Uterus (tissue), 2 donors: ENCODE data around the gene AKIRIN2.

Source experiments
- POLR2A ChIP-seq, 2 donors: fragments of 450-650 bp; IDR thresholded peaks; one replicate each; pipeline ENCODE4 v1.6.1; 2016; ENCODE audit warnings: antibody characterized with exemption in 2 of 2, mild to moderate bottlenecking in 1 of 2, moderate library complexity in 1 of 2
- TF ChIP-seq, protein P1 (sequence below), 4 experiments: fragments of 200-600 bp in 2 of 4; fragments of 450-650 bp in 2 of 4; sonication (generic) in 2 of 4; IDR thresholded peaks; one replicate each; pipeline ENCODE4 v1.5.1; 2016 to 2019; ENCODE audit warnings: antibody characterized with exemption in 4 of 4, mild to moderate bottlenecking in 2 of 4, moderate library complexity in 1 of 4

- TF ChIP-seq, protein P1, sequence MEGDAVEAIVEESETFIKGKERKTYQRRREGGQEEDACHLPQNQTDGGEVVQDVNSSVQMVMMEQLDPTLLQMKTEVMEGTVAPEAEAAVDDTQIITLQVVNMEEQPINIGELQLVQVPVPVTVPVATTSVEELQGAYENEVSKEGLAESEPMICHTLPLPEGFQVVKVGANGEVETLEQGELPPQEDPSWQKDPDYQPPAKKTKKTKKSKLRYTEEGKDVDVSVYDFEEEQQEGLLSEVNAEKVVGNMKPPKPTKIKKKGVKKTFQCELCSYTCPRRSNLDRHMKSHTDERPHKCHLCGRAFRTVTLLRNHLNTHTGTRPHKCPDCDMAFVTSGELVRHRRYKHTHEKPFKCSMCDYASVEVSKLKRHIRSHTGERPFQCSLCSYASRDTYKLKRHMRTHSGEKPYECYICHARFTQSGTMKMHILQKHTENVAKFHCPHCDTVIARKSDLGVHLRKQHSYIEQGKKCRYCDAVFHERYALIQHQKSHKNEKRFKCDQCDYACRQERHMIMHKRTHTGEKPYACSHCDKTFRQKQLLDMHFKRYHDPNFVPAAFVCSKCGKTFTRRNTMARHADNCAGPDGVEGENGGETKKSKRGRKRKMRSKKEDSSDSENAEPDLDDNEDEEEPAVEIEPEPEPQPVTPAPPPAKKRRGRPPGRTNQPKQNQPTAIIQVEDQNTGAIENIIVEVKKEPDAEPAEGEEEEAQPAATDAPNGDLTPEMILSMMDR (IDR thresholded peaks at IDR 0.05) = no peak
- TF ChIP-seq POLR2A (IDR thresholded peaks at IDR 0.05) = no peak
Observed at GRCh38 chr6:87729965-87730719, 28.1 kb upstream of the AKIRIN2 start.
